HG02759 (cell line): Measurements from ENCODE around the gene CHPF.

Source experiments
- ATAC-seq: cut with Tn5 transposase; IDR thresholded peaks from one replicate; pipeline ENCODE4 v1.9.1; 2021; ENCODE audit warnings: mild to moderate bottlenecking, moderate library complexity; ENCODE audit not compliant: unreplicated experiment

The CHPF gene

DNA sequence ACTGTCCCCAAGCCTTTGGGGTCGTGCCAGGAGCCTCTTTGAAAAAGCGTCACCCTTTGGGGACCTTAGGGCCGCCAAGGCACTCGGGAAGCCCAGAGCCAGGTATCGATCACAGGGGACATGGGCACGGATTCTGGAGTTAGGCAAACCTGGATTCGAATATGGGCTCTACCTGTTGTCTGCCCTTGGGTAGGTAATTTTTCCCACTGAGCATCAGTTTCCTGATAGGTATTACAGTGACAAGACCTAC lies 9.5 kb upstream of the CHPF start:
- no peak for ATAC-seq

DNA sequence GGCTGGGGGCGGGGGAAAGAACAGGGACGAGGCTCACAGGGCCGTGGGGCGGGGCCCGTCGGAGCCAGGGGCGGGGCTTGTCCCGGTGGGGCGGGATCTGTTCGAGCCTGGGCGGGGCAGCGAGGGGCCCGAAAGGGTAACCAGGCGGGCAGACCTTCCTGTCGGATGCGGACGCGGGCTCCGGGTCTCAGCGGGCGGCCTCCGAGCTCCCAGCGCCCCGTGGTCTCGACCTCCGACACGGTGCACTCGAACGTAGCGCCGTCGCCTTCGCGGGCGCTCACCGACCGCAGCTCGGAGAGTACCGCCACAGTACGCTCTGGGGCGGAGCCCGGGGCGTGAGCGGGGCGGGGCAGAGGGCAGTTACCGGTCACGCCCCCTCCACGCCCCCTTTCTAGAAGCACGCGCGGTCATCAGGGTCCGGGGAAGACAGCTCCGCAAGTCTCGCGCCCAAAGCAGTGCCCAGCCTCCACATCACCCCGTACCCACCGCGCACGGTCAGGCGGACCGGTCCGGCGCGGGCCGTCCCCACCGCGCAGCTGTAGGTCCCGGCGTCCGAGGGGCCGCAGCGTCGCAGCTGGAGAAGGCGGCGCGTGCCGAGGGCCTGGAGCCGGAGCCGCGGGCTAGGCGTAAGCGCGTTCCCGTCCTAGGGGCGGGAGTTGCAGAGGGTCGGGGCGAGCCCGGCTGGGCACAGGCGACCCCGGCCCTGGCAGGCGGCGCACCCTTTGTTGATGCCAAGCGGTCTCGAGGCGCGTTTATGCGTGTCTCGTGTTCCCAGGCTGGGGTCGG lies 9.0 kb upstream of the CHPF start:
- ATAC-seq, result peak; percentile 94

DNA sequence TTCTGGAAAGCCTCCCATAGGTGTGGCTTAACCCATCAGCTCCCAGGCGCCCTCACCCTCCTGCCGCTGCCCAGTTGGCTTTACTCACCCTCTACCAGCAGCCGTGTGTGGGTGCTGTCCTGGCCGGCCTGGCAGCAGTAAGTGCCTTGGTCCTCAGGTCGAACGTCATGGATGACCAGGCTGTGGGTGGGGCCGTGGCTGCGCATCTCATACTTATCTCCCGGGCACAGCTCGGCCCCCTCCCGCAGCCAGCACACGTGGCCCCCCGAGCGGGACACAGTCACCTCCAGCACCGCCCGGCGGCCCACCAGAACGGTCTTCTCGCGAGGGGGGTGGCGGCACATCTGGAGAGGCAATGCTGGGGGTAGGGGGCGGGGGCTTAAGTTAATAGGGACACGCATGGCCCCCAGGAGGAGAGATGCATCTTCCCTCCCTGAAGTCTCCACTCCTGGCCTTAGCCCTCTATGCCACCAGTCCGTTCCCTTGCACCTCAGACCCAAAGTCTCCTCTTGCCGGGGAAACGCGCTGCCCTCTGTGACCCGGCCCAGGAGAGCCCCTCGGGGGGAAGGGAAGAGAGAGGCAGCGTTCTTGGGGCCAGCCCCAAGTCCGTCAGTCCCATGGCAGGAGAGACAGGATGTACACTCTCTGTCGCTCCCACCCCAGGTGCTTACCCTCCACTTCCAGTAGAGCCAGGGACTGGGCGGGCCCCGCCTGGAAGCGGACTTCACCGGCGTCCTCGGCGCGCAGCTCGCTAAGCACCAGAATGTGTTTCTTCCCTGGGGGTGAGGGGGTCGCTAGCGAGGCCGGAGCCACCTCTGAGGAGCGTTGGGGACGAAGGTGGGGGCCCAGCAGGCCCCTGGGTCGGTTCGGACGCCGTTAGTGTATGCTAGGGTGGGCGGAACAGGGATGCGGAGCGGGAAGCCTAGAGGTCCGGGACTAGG lies 8.1 kb upstream of the CHPF start:
- ATAC-seq, result peak; percentile 13

DNA sequence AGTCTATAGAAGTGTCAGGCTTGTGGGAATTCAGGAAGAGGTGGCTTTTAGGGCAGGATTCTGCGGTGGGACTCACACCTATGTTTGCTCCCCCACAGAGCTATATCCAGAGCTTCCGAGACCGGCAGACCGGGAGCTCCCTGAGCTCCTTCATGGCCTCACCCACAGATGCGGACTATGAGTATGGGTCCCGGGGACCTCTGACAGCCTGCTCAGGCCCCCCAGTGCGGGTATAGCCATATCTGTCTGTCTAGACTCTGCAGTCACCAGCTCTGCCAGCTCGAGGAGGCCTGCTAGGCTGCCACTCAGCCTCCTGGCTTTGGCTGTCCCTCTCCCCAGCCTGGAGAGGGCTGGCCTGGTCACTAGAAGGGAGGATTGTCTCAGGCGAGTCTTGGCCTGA lies 6.0 kb upstream of the CHPF start:
- ATAC-seq, result no peak

DNA sequence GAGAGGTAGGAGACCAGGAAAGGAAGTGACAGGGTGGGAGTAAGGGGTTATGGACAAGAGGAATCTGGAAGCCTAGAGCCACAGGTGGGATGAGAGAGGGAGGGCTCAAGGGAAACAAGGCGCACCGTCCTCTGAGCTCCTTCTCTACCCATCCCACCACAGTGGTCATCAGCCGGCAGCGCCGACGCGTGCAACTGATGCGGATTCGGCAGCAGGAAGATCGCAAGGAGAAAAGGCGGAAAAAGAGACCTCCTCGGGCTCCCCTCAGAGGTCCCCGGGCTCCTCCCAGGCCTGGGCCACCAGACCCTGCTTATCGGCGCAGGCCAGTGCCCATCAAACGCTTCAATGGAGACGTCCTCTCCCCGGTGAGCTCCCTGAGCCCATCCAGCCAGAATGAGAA lies 5.4 kb upstream of the CHPF start:
- ATAC-seq, result no peak

DNA sequence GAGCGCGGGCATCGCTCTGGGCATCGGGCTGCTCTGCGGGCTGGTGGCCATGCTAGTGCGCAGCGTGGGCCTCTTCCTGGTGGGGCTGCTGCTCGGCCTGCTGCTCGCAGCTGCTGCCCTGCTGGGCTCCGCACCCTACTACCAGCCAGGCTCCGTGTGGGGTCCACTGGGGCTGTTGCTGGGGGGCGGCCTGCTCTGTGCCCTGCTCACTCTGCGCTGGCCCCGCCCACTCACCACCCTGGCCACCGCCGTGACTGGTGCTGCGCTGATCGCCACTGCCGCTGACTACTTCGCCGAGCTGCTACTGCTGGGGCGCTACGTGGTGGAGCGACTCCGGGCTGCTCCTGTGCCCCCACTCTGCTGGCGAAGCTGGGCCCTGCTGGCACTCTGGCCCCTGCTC lies 4.0 kb upstream of the CHPF start:
- no peak for ATAC-seq

DNA sequence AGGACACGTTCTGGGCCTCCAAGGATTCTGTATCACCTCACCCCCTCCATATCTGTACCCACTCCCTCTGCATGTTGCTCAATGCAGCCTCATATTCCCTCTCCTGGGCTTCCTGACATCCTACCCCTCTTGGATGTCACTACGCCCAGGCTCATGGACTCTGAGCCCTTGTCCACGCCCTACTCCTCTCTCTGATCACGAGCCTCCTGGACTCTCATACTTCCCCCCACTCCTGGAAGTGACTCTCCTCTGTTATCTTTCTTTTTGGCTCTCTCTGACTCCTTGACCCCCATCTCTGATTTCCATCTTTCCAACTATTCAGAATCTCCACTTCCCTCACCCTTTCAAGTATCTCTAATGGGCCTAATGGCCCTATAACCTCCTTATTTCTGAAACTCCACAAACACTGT lies 2.3 kb upstream of the CHPF start:
- ATAC-seq, result no peak

DNA sequence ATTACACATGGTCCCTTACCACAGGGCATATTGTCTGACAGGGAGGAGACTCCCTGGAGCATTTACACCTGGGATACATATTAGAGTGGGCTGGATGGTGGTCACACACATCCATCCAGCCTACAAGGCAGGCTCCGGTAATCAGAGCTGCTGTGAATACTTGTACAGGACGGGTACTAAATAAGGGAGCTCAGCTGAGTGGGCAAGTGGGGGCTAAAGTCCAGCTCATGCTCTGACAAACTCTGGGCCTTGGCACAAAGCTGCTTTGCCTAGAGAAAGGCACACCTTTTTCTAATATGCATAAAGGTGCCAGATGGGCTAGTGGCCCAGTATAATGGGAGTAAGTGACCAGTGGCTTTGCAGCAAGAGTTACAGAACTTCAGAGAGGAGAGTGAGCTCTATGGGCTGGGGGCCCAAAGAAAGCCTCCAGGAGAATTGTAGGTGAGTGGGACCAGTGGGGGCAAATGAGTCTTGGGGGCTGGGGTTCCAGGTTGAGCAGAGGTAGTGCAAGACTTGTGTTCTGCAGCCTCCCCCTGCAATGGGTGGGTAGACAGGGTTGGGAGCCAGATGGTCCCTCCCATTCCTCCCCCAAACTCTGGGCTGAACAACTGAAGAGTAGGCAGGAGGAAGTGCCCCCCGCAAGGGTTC lies 1.8 kb upstream of the CHPF start:
- ATAC-seq, result no peak

DNA sequence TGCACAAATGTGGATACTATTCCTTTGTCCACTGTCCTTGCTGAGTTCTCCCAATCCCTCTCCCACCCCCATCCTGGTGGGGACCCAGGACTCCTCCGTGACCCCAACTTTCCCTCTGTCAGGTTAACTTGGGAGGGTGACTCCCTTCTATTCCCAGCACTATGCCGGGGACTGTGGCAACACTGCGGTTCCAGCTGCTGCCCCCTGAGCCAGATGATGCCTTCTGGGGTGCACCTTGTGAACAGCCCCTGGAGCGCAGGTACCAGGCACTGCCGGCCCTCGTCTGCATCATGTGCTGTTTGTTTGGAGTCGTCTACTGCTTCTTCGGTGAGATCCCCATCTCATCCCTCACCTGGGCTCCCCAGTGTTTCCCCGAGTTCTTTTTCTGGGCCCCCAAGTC lies 958 bp upstream of the CHPF start:
- ATAC-seq, result no peak

DNA sequence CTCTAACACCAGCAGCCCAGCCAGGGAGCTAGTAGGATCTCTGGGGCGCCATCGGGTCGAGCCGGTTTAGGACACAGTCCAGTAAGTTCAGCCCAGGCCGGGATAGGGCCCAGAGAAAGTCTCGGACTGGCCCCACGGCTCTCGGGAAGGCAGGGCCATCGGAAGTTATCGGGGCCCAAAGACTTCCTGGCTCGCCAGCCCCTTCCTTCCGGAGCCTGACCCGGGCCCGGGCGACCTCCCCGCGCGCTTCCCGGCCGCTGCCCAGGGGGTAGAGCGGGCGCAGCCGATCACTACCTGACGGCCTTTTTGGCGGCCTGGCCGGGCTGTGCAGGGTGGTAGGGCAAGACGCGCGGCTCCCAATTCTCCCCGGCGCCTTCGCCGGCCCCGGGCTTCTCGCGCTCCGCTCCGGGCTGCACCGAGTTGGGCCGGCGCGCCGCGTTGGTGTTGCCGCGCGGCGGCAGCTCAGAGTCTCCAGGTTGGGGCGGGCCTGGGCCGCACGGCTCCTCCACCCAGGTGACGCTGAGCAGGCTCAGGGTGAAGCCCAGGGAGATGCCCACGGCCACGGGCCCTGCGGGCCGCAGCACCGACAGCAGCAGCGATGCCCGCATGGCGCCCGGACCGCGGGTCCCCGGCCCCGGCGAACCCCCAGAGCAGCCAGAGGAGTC lies 546 bp downstream of the CHPF start:
- ATAC-seq, result peak; percentile 40

DNA sequence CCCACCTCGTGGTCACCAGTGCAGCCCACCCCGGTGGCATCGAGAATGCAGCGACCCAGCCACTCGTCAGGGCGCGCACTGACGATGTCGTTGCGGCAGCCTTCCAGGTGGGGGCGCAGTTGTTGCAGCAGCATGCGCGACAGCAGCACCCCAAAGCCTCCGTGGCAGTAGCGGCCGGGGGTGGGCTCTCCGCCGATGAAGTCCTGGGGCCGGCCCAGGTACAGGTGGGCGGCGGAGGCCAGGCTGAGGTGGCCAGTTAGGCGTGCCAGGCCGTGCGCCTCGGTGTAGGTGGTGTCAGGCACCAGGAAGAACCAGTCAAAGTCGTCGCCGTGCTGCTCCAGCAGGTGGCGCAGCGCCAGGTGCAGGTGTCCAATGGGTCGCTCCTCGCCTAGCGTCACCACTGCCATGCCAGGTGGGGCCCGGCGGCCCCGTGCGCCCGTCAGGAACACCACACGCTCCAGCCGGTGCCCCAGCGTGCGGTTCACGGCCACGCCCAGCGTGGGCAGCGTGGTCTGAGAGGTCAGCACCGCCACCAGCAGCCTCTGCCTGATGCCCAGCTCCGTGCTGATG lies 1.9 kb downstream of the CHPF start:
- peak; percentile 50 for ATAC-seq

DNA sequence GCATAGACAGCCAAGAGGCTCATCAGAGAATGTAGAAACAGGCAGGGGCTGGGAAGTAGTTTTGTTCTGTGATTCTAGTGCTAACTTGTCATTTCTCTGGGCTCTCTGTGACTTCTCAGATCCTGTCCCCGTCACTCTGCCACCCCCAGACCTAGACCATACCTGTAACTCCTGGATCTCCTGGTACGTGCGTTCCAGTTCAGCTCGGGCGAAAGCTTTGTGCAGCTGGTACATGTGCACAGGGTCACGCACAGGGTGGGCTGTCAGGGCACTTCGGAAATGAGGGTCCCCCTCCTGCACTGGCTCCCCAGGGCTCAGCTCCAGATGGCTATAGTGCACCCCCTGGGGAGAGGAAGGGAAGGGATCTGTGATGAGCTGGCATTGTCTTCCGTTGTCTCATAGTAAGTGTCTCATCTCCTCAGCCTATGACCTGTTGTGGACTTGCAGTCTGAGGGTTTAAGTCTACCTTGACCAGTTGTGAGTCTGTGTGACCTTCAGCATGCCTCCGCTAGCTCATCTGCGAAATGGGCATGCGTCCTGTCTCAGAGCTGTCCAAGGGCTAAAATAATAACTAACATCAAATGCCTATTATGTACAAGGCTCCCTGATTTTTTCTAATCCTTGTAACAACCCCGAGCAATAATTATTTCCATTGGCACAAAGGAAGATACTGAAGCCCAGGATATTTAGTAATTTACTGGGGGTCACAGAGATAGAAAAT lies 2.7 kb downstream of the CHPF start:
- ATAC-seq, result no peak

DNA sequence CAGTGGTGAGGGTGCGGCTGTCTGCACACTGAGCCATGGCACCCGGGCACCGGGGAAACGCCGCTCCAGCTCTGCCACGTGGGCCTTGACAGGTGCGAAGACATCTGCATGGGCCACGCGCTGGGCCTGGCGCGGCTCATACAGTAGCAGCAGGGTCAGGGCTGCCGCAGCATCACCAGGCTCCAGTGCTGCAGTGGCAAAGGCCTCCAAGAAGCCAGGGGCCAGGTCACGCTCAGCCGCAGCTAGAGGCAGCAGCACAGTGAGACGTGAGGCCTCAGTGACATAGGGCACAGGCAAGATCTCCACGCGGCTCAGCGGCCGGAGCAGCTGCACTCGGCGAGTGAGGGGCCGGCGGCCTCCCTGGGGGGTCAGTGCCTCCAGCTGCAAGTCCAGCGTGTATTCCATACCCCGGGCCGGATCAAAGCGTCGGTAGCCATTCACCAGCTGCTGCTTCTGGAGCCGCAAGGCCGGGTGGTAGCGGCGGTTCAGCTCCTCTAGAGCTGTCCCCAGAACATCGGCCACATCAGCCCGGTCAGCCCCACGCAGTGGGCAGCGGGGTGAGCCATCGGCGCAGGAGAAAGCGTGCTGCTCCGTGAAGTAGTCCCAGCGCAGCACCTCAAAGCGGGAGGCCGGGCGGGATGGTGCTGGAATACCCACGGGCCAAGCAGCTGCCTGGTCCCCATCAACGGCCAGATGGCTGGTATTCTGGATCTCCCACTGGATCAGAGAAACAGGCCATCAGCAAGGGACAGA lies 3.5 kb downstream of the CHPF start:
- ATAC-seq, result no peak

DNA sequence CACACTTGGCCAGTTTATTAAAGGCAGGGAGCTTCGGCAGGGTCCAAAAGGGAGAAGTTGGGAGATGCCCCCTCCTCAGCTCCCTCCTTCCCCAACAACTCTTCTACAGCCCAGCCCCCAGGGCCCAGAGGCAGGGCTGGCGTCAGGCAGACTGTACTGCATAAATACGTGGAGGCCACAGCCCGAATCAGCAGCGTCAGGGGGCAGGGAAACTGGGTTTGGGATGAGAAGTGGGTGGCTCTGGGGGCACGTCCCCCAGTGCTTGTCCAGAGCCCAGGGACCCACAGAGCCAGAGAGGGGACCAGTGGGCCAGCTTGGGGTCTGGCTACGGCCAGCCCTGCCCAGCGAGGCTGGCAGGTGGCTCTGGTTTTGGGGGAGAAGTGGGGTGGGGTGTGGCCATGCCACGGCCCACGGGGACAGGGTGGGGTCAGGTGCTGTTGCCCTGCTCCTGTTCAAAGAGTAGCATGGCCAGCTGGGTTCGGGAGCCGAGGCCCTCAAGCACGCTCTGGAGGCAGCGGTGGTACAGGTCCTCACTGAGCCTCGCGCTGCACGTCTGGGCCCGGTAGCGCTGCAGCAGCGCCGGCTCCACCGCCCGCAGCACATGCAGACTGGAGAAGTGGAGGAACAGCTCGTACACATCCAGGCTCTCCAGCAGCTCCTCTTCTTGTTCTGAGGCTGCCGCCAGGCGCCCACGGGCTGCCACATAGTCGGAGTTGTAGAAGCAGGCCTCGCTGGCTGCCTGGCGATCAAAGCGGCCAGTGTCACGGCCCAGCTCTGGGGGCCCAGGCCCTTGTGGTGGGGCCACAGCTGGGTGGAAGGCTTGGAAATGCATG lies 4.4 kb downstream of the CHPF start:
- no peak for ATAC-seq

DNA sequence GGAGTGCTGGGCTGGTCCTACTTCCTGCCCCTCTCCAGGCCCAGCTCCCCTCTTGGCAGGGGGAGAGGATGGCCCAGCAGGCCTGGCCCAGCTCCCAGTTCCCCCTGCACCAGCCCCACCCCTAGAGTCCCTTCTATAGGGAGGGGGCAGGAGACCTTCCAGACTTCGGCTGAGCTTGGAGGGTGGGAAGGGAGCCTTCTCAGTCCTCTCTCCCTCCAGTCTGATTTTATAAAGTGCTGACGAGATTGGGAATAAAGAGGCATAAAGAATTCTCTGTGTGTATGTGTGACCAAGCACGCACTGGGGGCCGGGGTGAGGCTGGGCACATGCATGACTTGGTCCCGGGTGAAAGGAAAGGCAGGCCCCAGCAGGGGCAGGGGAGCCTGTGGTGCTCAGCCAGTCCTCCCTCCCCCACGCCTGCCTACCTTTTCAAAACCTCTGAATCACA lies 5.1 kb downstream of the CHPF start:
- ATAC-seq, result no peak

DNA sequence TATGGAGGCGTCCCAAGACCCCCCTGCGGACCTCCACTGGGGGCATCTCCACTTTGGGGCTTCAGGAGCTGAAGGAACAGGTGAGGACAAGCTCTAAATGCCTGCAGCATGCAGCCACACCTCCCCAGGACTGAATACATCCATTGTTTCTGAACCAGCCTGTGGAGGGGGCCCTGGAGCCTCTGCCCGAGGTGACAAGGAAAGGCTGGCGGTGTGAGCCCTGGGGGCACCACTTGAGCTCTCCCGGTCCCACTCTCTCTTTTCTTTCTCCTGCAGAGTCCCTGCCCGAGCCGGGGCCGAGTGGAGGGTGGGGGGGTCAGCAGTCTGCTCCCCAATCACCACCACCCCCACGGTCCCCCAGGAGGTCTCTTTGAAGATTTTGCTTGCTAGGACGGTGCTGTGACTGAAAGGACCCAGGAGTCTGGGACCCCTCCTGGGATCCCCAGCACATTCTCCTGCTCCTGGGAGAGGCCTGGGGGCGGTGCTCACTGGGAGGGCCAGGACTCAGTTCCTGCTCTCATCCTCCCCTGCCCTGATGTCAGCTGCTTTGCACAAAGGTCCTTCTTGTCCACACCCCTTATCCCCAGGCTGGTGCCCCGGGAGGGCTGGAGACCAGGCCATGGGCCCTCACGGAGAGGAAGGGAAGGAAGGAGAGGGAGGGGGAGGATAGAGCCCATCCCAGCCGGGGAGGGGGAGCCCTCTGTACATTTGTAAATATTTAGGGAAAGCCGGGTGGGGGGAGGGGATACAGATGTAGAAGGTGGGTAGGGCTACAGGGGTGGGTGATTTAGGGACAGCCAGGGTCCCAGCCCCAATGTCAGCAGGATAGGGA lies 5.7 kb downstream of the CHPF start:
- ATAC-seq, result no peak

DNA sequence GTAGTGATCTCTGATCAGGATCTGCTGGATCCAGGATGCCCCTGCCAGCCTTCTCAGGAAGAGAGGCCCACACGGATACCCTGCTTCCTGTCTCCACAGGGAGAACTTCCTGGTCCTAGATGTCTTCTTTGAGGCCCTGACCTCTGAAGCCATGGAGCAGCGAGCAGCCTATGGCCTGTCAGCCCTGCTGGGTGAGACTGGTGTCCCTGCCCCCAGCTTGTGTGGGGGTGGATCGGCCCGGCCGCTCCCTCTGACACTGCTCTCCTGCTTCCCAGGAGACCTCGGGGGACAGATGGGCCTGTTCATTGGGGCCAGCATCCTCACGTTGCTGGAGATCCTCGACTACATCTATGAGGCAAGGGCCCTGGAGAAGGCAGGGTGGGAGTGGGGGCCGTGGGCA lies 6.6 kb downstream of the CHPF start:
- no peak for ATAC-seq

DNA sequence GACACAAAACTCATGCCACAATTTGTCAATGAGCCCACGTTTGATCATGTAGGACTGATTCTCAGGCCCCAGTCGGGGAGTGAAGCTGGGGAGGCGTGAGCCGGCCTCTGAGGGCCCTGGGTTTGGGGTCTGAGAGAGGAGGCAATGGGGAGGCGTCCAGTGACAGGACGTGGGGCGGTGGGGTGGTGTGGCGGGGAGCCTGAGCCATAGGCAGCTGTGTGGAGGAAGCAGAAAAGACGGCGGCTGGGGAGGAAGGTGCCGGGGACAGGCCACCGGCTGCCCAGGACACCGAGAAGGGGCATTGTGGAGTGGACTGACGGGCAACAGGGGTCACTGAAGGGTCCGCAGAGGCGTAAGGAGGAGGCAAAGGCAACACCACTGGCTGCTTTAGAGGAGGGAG lies 7.2 kb downstream of the CHPF start:
- no peak for ATAC-seq
